ENCODE data around the gene CEP97.
A peak's percentile ranks its signal among the peaks of the same experiment; 100 is the strongest.

Gene CEP97

DNA sequence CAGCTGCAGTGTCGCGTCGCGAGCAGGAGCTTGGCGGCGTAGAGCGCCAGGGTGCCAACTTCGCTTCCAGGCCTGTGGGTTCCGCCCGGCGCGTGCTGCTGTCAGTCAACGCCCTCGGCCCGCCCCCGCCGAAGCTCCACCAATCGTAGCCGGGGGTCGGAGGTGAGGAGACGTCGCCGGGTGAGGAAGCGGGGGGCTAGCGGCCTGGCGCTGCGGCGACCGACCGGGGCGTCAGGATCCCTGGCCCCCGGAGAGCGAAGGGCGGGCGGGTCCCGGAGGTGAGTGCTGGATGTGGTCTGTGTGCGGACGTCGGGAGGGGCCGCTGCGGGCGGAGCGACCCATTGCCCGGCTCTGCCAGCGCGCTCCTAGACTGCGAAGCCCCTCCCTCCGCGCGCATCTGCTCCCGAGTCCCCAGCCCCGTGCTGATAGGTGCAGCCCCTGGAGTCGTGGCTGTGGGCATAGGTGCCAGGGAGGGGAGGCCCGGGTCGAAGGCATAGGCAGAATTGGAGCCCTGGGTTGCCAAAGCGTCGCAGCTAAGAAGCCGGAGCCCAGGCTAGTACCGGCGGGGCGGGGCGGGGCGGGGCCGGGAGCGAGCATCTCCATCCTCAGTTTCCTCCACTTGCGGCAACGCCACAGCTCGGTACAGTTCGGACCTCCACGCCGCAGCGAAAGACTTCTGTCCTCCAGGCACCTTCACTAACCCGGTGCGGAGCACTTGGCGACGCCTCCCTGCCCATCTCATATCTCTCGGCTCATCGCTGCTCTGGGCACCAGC is 54.8 kb downstream of the CEP97 start, which contains the start of gene NXPE3:
Gene NXPE3, plus strand, starts transcription at position 165 of the 775 bp plus-strand sequence. CDS start 6,386 bp downstream, outside the sequence.
- peak; percentile 57 to 88 for DNase-seq

DNA sequence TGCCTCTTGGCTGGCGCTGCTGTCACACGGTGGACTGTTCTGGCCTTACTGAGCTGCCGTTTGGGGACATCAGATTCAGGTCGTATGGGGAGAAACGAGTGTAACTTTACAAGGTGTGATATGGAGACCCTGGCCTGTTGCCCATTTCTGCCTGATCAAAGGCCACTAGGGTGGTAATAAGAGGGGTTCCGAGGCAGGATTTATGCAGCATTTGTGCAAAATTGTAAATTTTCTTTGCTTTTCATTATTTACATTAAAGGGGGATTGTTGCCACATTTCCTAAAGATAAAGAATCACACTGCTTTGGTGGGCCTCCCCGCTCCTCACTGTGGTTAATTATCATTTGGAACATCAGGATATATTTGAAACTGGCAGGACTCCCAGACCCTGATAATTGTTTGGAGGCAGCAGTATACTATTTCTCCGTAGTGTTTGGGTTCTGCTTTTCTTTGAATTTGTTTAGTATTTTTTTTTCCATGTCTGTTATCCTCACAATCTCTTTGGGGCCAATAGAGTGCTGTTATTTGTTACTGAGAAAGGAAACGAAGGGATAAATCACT is 55.5 kb downstream of the CEP97 start:
- peak; percentile 8 to 34 for DNase-seq

GRCh38 chr3:101780661-101781060 is 56.2 kb downstream of the CEP97 start:
- DNase-seq = peak in 1 of 2 experiments; percentile 5

DNA sequence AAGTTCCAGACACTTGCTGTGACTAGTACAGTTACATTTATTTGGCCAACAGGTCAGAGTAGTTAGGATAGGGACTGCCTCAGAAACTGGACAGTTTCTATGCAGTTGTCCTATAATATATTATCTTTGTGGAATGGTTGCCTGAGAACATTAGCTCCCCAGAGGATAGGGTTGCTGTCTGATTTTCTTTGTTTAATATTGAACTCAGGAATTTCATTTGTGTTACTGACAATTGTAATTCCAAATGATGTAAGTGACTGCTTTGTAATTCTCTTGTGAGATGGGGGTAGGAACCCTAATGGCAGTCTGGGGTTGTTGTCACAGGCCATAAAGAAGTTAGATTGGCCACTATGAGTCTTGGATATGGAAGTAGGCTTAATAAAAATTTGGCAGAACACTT is 56.8 kb downstream of the CEP97 start:
- DNase-seq = no peak

DNA sequence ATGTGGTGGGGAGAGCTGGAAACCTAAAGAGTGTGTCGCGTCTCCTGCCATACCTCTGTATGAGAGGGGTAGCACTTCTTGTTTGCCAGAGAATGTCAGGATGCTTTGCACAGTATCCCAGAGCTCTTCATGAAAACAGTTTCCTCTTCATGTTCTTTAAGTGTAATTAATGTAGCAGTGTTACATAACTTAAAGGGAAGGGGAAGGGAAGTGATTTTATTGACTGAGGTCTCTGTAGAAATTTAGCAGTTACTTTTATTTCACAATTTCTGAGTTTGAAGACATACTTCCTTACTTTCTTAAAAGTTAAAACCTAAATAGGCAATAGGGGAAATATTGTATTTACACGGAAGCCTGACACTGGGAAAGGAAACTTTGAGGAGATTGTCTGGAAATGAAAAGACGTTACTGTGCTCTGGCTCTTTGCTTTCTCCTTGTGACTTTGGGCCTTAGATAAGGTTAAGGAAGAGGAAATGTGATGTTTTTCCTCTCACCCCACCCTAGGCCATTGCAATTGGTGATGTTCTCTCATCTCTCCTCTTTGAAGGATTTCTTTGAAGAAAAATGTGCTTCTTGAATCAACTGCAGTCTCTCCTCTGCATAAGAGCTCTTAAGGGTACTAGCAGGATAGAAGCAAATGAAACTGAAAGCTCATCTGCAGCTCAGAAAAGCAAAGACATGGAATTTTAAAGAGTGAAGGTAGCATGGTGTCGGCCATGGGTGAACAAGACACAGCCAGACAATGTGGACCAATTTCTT is 60.6 kb downstream of the CEP97 start:
- no peak for DNase-seq

- DNase-seq = no peak
These were observed 67.4 kb downstream of the CEP97 start for GRCh38 chr3:101791778-101792177.

DNA sequence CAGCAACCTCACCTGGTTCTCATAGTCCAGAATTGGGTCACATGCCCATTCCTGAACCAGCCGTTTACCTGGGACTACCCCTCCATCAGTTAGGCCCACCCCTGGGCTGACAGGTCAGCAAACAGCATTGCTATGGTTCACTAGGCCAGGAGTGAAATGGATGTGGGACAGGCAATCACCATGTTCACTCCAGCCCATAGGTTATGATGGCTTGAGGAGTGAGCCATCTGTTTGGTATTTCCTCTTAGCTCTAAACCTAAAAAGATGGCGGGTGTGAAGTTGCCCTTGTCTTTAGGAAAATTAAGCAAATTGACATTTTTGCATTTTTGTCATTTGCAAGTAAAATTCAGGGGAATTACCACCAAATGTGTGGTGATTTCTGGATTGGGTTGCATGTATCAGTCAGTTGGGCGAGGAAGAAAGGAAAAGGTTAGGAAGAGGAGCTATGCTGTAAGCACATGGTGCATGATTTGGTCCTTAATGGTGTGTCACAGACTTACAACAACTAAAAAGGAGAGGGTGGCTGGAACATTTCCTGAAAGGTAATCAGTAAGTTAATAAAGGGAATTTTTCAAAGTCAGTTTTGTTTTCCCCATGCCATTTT is 71.8 kb downstream of the CEP97 start:
- no peak for DNase-seq

DNA sequence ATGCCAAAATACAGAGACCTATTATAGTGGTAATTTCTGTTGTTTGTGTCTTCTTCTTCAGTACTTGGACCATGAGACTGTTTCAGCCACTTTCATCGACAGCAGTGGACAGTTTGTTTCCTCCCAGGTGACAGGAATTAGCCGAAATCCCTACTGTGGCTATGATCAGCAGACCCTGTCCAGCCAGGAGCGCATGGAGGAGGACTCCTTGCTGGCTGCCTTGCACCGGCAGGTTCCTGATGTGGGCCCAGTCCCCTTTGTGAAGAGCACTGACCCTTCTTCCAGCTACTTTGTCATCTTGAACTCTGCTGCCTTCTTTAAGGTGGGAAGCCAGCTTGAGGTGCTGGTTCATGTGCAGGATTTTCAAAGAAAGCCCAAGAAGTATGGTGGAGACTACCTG is 76.8 kb downstream of the CEP97 start:
- DNase-seq = no peak

DNA sequence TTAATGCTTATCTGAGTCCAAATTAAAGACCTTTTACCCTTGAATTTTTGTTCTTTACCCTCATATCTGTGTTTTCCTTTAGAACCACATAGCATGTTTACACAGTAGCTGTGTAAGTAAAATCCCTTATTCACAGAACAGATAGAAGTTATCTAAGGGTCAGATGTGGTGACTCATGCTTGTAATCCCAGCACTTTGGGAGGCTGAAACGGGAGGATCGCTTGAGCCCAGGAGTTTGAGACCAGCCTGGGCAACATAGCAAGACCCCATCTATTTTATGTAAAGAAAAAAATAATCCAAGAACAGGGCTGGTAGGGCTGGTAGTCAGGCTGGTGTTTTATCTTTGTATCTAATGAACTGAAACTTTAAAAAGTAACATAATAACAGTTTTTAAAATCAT is 77.8 kb downstream of the CEP97 start:
- no peak for DNase-seq

DNA sequence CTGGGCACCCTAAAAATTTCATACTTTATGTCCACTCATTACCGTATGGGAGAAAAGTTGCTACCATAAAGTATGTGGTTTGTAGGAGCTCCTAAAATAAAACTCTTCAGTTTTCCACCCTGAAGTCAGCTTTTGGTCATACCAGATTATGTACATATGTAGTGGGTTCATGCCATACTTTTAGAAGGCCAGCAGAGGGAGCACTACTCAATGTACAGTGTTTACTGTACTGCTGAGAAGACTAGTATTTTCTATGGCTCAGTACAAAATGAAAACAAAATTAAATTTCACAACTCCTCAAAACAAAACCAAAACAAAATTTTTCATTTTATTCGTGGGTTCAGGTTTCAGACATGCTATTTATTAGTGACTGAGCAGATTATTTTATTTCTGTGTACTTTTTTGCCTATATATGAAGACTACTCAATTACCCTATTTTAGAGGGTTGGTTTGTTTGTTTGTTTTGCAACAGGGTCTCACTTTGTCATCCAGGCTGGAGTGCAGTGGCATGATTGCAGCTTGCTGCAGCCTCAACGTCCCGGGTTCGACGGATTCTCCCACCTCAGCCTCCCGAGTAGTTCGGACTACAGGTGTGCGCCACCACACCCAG is 78.9 kb downstream of the CEP97 start:
- DNase-seq = peak; percentile 22 to 76

DNA sequence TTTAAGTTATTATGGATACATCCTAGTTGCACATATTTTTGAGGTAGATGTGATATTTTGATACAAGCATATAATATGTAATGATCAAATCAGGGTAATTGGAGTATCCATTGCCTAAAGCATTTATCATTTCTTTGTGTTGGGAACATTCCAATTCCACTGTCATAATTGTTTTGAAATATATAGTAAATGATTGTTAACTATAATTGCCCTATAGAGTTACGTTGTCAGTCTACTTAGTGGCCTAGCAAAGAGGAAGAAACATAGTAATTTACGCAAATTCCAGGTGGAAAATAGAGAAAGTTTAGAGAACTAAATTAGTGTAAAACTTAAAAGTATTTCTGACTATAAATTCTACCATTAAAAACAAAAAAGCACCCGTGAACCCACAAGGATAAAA is 79.5 kb downstream of the CEP97 start:
- DNase-seq = no peak

DNA sequence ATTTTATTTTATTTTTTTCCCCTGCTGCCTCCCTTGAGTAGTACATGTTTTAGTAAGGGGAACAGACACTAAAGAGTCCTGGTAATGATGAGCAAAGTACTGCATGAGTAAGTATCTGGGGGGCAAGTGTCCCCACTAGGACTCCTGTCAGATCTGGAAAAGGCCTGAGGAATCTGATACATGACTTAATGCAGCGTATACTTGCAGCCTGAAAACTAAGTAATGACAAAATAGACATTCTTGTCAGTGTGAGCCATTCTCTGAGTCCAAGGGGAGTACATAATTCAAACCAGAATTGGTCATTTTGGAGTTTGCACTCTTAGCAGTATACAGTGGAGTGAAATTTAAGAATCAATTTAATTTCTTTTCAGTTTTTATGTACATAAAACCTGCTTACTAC is 82.1 kb downstream of the CEP97 start:
- no peak for DNase-seq

GRCh38 chr3:101807888-101808287 is 83.5 kb downstream of the CEP97 start:
- no peak for DNase-seq

- DNase-seq = peak; percentile 10 to 36
These were observed 85.0 kb downstream of the CEP97 start for GRCh38 chr3:101809178-101810021.

GRCh38 chr3:101810022-101810418 is 85.6 kb downstream of the CEP97 start:
- peak in 1 of 2 experiments; percentile 12 for DNase-seq

DNA sequence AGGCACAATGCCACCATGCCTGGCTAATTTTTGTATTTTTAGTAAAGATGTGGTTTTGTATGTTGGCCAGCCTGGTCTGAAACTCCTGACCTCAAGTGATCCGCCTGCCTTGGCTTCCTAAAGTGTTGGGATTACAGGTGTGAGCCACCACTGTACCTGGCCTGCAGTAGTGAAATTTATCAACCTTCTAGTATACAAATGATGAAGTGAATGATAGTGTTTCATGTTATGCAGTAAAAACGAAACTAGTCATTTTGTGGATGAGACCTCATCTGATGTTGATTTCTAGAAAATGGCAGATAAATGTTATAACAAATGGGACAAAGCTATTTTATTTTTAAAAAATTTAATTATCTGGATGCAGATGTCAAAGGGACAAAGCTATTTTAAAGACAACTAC is 87.5 kb downstream of the CEP97 start:
- DNase-seq = no peak

DNA sequence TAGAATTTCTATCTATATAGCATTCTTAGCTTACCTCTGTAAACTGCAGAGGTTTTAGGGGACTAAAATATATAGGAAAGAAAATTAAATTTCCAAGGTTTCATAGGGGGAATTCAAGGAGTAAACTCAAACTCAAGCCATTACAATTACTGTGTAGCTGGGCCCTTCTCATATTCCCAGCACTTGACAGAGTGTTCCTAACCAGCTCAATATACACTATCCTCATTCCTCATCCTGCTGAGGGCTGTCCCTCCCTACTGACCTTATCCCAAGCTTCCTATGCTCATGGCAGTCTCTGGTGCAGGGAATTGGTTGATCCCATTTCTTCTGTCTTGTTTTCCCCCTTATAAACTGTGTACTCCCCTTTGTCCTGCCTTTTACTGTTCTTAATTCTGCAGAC is 88.5 kb downstream of the CEP97 start:
- no peak for DNase-seq

- peak in 1 of 2 experiments; percentile 3 for DNase-seq
These were observed 89.5 kb downstream of the CEP97 start for GRCh38 chr3:101813817-101814440.

DNA sequence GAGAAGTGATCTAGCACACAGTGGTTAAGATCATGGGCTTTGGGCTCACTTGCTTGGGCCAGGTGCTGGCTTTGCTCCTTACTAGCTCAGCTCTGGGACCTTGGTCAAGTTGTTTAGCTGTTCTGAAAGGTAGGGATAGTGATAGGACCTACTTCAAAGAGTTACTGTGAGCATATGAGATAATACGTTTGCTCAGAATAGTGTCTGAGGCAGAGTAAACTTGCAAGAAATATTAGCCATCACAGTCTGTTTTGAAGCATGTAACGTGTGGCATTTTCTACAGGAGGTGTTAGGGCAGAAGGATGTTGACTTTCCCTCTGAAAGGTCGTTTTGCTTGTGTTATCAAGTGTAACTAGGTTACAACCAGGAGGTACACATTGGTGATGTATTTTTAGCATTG is 90.4 kb downstream of the CEP97 start:
- DNase-seq = no peak

DNA sequence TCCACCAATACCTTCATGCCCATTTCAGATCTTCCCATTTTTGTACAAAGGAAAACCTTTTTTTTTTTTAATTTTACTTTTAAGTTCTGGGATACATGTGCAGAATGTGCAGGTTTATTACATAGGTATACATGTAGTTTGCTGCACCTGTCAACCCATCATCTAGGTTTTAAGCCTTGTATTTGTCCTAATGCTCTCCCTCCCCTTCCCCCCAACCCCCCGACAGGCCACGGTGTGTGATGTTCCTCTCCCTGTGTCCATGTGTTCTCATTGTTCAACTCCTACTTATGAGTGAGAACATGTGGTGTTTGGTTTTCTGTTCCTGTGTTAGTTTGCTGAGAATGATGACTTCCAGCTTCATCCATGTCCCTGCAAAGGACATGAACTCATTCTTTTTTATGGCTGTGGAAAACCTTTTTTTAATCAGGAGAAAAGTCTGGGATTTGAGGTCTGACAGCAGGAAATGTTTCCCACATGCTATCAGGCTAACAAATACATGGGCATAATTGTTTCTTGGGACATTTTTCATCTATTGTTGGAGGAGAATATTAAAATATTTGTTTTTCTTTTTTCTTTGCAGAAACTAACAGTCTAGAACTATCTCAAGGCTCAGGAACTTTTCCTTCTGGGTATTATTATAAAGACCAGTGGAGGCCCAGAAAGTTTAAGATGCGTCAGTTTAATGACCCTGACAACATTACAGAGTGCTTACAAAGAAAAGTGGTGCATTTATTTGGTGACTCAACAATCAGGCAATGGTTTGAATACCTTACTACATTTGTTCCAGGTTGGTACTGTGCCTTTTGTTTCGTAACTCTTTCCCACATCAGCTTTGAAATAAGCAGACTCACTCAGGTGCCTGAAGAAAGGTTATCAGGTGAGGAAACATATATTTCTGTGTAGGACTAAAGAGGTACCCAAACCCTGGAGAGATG is 92.1 kb downstream of the CEP97 start:
- DNase-seq = no peak

All from NCI-H446 (cell line).